ENCODE results near the gene KREMEN2.
"Not testable (repeated sequence)": the region's sequence is repeated elsewhere in the genome, so short reads cannot be mapped to it uniquely, and the experiment has no call there.

KREMEN2 gene

GRCh38 chr16:2942045-2942444 is 22.0 kb upstream of the KREMEN2 start:
- DNase-seq = no peak

- DNase-seq = not testable (repeated sequence)
These were observed 20.4 kb upstream of the KREMEN2 start for GRCh38 chr16:2943716-2944115.

- no peak for DNase-seq
These were observed 17.4 kb upstream of the KREMEN2 start for GRCh38 chr16:2946649-2947048.

GRCh38 chr16:2948807-2949704 is 15.0 kb upstream of the KREMEN2 start:
- DNase-seq = no peak

GRCh38 chr16:2949705-2950352 is 14.2 kb upstream of the KREMEN2 start:
- DNase-seq = no peak

- no peak for DNase-seq
These were observed 13.7 kb upstream of the KREMEN2 start for GRCh38 chr16:2950353-2950724.

- DNase-seq = no peak
These were observed 13.3 kb upstream of the KREMEN2 start for GRCh38 chr16:2950773-2951172.

GRCh38 chr16:2952679-2953078 is 11.4 kb upstream of the KREMEN2 start:
- no peak for DNase-seq

GRCh38 chr16:2953706-2954627 is 10.1 kb upstream of the KREMEN2 start:
- DNase-seq = no peak

- DNase-seq = no peak
These were observed 9.3 kb upstream of the KREMEN2 start for GRCh38 chr16:2954656-2955381.

- no peak for DNase-seq
These were observed 8.7 kb upstream of the KREMEN2 start for GRCh38 chr16:2955438-2955778.

GRCh38 chr16:2955779-2956578 is 8.1 kb upstream of the KREMEN2 start:
- DNase-seq = no peak

GRCh38 chr16:2956579-2956956 is 7.5 kb upstream of the KREMEN2 start:
- DNase-seq = no peak

GRCh38 chr16:2959206-2959605 is 4.9 kb upstream of the KREMEN2 start:
- no peak for DNase-seq

GRCh38 chr16:2960183-2961010 is 3.7 kb upstream of the KREMEN2 start:
- no peak for DNase-seq

- no peak for DNase-seq
These were observed 1.6 kb upstream of the KREMEN2 start for GRCh38 chr16:2962334-2963073.

GRCh38 chr16:2963074-2963722 is 877 bp upstream of the KREMEN2 start:
- no peak for DNase-seq

- peak; percentile 53 for DNase-seq
These were observed 631 bp downstream of the KREMEN2 start for GRCh38 chr16:2964475-2965336.

All from T-helper 9 cell (primary cell).